HCT116 (cell line): ENCODE data around the gene CSNK1D.
A peak's percentile ranks its signal among the peaks of the same experiment; 100 is the strongest.

Experiments used
- CBX3 ChIP-seq: IDR thresholded peaks from 2 replicates; pipeline ENCODE4 v1.6.1; 2012; ENCODE audit warnings: low read depth
- EZH2 ChIP-seq: fragments of 200-600 bp; sonication (generic); IDR thresholded peaks from 2 replicates; pipeline ENCODE4 v1.6.1; 2017; ENCODE audit warnings: antibody characterized with exemption, mixed run types
- EZH2phosphoT487 ChIP-seq: fragments of 200-600 bp; IDR thresholded peaks from 2 replicates; pipeline ENCODE4 v1.6.1; 2018; ENCODE audit warnings: antibody characterized with exemption, borderline replicate concordance
- YY1 ChIP-seq: IDR thresholded peaks from 2 replicates; pipeline ENCODE4 v1.6.1; 2011; ENCODE audit warnings: low read length, low read depth, moderate library complexity, mild to moderate bottlenecking; ENCODE audit not compliant: insufficient replicate concordance; ENCODE audit errors: extremely low read depth
- TF ChIP-seq, protein P1 (sequence below), 3 experiments: fragments of 200-600 bp in 1 of 3; sonication (generic) in 1 of 3; IDR thresholded peaks in 2 of 3; conservative IDR thresholded peaks in 1 of 3; 2 replicates each; pipeline ENCODE4 v1.5.1; 2012 to 2017; ENCODE audit warnings: low read depth in 2 of 3, low read length in 2 of 3, antibody characterized with exemption in 1 of 3, borderline replicate concordance in 1 of 3, control low read depth in 1 of 3, mild to moderate bottlenecking in 1 of 3, mixed read lengths in 1 of 3, mixed run types in 1 of 3, moderate library complexity in 1 of 3; ENCODE audit not compliant: insufficient read depth in 1 of 3

DNA sequence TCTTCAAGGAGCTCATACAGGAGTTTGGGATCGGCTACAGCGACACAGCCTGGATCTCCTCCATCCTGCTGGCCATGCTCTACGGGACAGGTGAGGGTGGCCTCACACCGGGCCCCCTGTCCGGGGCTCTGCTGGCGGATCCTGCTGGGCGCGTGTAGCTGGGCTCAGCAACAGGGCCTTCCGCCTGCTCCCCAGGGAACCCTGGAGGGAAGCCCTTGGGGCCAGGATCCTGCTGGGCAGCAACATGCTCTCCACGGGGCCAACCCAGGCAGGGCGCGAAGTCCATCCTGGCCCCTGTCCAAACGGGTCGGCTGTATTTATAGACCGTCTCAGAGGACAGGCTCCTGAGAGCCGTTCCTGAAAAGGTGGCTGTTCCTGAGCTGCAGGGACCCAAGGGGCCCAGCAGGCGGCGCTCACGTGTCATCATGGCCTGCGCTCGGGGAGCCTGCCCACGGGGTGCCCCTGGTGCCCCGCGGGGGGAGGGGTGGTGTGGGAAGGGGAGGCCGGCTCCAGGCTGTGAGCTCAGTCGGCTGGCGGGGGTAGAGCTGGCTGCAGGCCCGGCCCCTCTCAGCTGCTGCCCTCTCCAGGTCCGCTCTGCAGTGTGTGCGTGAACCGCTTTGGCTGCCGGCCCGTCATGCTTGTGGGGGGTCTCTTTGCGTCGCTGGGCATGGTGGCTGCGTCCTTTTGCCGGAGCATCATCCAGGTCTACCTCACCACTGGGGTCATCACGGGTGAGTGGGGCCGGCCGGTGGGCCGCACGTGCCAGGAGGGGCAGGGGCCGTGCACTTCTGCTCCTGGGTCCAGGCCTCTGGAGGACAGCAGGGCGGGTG is 37.1 kb downstream of the CSNK1D start:
- TF ChIP-seq, protein P1, sequence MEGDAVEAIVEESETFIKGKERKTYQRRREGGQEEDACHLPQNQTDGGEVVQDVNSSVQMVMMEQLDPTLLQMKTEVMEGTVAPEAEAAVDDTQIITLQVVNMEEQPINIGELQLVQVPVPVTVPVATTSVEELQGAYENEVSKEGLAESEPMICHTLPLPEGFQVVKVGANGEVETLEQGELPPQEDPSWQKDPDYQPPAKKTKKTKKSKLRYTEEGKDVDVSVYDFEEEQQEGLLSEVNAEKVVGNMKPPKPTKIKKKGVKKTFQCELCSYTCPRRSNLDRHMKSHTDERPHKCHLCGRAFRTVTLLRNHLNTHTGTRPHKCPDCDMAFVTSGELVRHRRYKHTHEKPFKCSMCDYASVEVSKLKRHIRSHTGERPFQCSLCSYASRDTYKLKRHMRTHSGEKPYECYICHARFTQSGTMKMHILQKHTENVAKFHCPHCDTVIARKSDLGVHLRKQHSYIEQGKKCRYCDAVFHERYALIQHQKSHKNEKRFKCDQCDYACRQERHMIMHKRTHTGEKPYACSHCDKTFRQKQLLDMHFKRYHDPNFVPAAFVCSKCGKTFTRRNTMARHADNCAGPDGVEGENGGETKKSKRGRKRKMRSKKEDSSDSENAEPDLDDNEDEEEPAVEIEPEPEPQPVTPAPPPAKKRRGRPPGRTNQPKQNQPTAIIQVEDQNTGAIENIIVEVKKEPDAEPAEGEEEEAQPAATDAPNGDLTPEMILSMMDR (IDR thresholded peaks at IDR 0.05 in 2 of 3, conservative IDR thresholded peaks at IDR 0.05 in 1 of 3; ENCODE audit: borderline replicate concordance in 1 of 3, insufficient read depth in 1 of 3, low read depth in 2 of 3, low read length in 2 of 3), result peak in 2 of 3 experiments; percentile 97 to 98; a peak in 4 of 6 replicates
- TF ChIP-seq YY1 (no peak), EZH2 (no peak), EZH2phosphoT487 (no peak), CBX3 (no peak)
